CD4-positive, alpha-beta T cell treated with Interleukin-15 for 4 hours (primary cell): ENCODE results near the gene MID1.
"Not testable (repeated sequence)": the region's sequence is repeated elsewhere in the genome, so short reads cannot be mapped to it uniquely, and the experiment has no call there.

Experiments
- DNase-seq: peaks from one replicate; pipeline ENCODE4 v3.0.0-alpha.2; 2020; ENCODE audit warnings: low spot score

MID1 gene

DNA sequence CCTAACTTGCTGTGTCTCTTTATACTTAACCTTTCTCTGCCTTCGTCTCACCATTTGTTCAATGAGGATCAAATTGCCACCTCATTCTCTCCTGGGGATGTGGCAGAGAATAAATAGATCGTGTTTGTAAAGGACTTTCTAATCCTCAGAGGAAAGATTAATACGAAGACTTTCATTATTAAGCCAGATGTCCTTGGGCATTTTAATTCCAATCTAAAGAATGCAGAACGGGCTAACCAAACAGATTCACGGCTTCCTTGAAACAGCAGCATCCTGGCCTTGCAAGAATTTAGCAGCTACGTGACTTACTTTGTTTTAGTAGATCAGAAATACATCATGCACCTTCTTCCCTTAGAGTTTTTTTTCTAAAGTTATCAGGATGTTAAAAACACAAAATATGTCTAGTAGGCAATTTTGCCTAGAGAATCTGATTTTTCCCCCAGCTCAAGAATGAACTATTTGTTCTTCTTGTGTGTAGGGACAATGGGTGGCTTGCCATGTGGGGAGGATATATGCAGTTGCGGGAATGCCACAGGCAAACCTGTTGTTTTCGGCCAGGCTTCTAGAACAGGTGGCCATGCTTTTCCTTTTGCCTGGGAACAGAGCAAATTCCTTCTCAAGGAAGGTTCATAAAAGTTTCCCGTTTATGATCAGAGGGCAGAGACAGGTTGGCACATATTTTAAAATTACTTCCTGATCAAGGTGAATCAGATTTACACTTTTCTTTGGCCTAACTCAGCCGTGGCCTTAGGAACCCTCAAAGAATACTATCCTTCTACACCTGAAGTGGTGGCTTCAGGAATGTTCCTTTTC lies 3.0 kb downstream of the MID1 start:
- no peak for DNase-seq

DNA sequence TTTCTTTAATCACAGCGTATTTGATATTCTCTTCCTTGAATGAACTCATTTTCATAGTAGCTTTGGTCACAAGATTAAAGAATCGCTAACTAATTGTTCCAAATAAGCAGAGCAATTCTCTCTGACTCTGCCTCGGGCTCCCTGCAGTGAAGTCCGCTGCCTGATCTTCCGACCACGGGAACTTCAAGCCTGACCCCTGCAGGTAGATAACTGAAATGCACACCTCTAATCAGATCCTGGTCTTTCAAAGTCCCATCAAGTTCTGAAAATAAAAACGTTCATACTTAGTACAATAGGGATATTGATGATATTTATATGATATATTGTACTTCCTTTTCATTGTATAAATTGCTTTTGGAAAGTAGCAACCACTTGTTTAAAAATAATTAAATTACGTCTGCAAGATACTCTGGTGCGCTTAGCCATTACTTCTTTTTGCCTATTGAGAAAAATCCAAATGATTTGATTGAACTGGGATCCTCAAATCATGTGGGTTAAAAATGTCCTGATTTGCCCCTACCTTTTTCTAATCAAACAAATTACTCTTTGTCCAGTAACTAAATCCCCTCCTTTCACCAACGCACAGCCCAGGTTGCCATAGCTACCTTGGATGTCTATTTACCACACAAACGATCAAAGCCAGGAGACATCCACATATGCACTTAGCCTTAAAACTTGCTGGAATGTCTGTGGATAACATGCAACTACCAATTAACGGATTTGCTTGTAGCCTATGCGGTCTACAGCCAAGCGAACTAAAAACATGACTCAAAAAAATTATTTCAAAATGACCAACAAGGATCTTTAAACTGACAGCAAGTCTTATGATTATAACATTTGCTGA lies 4.2 kb downstream of the MID1 start:
- DNase-seq: no peak

DNA sequence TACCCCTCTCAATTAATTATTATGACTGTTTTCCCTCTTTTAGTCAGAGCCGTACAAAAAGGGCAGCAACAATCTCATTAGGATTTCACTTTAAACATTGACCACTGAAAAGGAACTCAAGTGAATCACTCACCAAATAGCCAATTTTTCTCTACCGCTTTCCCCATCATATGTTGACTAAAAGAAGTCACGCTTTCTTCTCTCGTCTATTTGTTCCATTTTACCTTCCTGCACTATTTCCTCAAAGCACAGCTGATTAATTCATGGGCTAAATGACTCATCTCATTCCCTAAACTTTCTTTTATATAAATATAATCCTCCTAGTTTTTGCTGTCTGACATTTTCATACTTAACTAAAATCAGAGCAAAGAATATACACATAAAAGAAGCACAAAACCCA lies 8.2 kb downstream of the MID1 start:
- DNase-seq: no peak

DNA sequence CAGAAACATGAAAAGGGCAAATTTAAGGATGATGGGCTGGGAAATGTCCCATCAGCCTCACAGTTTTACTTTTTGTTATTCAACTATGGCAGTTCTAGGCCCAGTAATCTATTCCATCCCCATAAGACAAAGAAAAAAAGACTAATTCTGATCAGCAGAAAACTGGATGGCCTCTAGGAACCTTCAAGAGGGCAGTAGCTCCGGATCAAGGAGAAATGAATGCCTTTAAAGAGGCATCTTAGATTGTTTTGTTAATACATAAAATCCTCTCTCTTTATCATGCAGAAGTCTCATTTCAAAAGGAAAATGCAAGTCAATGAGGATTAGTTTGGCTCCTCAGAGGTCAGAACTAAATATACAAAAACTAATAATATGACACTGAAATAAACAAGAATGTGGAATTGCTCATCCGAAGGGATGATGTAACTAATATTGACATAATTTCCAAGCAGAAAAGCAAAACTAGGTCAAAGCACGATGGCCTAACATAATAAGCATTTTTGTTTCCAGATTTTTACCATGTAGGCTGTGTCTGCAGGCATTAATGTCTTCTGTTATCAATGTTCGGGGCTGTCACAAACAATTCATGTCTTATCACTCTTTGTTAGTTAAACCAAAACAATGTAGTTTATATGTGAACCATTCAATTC lies 8.8 kb downstream of the MID1 start:
- DNase-seq: no peak

DNA sequence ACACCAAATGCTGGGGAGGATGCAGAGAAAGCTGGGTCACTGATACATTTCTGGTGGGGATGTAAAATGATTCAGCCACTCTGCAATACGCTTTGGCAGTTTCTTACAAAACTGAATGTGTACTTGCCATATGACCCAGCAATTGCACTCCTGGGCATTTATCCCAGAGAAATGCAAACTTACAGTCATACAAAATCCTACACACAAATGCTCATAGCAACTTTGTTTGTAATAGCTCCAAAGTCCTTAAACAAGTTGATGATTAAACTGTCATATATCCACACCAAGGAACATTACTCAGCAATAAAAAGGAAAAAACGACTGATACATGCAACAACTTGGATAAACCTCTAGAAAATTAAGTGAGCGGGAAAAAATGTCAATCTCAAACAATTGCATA lies 12.3 kb downstream of the MID1 start:
- DNase-seq: no peak

DNA sequence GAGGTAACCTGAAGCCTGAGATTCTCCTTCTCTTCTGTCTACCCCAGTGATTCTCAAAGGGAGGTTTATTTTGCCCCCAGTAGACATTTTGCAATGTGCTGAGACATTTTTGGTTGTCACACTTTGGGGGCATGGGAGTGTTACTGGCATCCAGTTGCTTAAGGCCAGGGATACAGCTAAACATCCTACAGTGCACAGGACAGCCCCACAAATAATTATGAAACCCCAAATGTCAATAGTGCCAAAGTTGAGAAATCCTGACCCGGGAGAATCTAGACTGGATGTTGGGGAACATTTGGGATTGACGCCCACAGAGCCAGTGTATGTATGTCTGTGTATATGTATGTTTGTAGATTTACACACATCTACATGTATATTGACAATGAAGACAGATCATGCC lies 13.2 kb downstream of the MID1 start:
- DNase-seq: no peak

DNA sequence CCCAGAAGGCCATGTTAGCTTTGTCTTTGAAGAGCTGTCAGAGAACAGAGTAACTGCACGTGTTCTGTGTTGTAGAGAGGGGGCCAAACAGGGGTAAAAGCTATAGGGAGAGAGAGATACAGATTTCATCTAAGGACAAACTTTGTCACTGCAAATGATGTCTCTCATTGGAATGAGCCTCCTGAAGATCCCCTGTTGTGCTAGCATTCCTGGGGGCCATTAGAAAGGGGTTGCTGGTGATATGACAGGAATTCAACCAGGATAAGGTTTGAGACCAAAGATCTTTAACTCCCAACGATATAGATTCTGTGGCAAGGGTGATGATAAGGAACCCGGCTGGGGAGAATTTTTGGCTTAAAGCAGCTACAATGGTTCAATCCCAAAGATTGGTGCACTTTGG lies 16.8 kb downstream of the MID1 start:
- no peak for DNase-seq

DNA sequence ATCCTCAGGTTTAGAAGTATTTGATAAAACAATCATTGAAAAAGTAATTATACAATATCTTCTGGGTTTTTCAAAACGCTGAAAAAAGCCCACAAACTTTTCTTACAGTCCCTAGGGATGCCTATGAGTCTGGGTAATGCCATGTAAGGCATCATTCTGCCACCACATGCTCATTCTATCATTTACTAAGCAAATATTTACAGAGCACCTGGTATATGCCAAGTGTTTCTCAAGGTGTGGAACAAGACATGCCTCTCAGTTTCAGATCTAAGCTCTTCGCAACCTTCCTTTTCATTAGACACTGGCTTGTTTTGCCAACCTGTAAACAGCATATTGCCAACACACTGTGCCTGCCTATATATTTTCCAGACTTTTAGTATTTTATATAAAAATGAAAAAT lies 17.7 kb downstream of the MID1 start:
- no peak for DNase-seq

DNA sequence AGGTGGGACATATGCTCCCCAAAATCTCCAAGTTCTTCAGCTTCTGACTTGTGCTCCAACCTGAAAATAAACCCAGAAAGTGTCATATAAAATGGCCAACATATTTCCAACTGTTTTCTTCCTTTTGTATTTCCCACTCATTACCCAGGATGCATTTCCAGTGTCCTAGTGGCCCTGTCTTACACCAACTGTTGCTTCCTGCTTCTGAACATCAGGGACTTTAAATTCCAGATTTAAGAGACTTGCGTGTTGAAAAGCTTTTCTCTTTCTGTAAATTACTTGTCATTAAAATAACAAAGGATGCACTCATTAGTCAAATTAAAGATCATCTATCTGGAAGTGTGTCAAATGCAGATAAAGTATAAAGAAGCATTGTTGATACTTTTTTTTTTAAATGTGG lies 19.9 kb downstream of the MID1 start:
- no peak for DNase-seq

DNA sequence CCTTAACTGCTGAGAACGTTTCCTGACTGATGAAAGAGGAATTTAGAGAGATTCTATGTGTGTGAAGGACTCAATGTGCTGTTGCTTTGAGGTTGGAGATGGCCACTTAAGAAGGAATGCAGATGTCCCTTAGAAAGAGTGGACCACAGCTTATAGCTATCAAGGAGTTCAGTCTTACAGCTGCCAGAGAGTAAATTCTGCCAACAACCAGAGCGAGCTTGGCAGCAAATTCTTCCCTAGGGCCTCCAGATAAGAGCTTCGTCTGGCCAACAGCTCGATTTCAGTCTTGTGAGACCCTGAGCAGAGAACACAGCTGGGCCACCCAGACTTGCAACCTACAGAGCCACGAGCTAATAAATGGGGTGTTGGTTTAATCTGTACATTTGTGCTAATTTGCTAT lies 21.8 kb downstream of the MID1 start:
- DNase-seq: no peak

DNA sequence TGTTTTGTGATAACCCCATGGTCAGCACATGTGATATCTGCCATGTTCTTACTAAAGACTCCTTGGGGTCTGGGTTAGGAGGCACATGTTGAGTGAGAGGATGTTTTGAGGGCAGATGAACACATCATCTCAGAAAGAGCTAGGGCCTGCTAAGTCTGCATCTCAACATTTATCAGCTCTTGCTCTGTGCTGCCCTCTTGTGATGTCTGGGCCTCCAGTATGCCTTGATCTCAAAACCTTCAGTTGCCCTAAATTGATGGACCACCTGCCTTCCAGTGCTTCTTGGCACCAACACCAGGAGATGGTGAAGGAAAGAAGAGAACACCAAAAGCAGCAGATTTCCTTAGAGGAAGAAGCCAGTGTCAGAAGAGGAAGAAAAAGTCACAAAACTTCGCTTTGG lies 22.5 kb downstream of the MID1 start:
- no peak for DNase-seq

DNA sequence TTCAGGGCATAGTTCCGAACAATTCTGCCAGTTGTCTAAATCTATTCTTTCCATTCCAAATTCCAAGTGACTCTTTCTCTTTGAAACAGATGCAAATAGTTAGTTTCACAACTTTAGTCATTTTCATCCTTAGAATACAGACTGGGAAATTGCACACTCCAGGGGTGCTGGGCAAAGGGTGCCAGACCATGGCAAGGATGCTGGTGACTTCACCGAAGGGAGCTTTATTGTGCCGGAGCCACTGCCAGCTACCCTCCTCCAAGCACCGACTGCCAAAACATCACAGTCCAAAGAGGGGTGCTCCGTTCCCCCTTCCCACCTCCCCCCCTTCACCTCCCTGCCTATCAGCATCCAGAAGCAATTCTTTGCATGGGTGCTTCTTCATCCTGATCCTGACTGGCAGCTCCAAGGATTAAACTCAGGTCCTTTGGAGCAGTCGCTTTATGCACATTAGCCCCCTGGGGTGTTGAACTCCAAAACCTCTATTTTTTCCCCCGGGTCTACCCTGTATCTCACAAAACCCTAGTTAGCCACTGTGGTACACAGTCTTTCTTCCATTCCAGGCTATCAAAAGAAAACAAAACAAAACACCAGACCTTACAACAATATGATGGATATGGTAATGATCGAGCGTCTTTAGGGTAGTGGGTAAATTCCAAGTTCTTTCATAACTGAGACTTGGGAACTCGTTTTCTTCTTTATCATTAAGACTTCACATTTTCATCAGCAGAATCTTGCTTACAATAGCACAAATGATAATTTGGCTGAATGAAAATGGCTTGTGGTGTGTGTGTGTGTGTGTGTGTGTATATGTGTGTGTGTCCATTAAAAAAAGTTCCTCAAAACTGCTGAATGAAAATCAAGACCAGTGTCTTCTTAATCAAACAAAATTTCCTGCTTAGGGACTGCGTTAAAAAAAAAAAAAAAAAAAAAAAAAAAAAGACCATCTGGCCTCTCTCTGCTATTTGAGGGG lies 28.7 kb downstream of the MID1 start:
- DNase-seq: no peak

DNA sequence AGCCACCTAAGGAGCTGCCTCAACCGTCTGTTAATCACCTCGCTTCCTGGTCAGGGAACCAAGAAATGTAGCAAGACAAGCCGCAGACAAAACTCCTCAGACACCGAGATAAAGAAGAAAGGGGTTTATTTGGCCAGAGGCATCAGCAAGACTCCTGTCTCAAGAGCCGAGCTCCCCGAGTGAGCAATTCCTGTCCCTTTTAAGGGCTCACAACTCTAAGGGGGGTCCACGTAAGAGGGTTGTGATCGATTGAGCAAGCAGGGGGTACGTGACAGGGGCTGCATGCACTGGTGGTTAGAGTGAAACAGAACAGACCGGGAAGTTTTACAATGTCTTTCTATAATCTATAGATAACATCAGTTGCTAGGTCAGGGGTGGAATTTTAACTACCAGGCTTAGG lies 30.6 kb downstream of the MID1 start:
- not testable (repeated sequence) for DNase-seq

DNA sequence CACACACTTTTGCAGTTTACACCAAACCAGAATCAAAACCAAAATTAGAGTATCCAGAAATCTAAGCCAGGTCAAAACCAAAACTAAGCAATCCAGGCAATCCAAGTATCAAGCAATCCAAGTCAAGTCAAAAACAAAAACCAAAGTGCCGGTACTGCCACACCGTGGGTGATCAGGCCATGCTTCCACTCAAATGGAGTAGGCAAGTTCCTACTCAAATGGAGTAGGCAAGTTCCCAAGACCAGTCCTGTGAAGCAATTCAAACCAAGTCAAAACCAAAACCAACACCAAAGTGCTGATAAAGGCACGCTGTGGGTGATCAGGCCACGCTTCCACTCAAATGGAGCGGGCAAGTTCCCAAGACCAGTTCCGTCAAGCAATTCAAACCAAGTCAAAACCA lies 31.3 kb downstream of the MID1 start:
- no peak for DNase-seq

DNA sequence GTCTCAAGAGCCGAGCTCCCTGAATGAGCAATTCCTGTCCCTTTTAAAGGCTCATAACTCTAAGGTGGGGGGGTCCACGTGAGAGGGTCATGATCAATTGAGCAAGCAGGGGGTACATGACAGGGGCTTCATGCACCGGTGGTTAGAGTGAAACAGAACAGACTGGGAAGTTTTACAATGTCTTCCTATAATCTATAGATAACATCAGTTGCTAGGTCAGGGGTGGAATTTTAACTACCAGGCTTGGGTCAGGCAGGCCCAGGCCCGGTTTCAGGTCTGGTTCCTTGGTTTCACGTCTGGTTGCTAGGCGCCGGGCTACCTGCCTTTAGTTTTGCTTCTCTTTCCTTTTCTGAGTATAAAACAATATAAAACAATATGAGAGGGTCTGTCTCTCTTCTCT lies 35.5 kb downstream of the MID1 start:
- not testable (repeated sequence) for DNase-seq

DNA sequence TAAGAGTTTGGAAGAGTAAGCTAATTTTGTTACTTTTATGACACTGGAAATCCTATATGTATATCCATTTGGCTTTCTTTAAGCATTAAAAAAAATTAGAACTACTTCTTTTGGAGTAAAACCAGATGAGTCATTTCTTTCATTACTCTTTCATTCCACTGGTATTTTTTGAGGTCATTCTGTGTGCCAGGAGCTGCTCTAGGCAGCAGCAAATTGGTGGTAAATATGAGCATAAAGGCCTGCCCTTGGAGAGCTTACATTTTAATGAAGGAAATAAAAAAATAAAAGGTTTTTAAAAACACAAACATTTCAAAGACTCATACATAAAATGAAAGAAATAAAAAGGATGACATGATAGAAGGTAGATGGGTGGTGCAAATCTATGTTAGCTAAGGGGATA lies 37.4 kb downstream of the MID1 start:
- DNase-seq: no peak

DNA sequence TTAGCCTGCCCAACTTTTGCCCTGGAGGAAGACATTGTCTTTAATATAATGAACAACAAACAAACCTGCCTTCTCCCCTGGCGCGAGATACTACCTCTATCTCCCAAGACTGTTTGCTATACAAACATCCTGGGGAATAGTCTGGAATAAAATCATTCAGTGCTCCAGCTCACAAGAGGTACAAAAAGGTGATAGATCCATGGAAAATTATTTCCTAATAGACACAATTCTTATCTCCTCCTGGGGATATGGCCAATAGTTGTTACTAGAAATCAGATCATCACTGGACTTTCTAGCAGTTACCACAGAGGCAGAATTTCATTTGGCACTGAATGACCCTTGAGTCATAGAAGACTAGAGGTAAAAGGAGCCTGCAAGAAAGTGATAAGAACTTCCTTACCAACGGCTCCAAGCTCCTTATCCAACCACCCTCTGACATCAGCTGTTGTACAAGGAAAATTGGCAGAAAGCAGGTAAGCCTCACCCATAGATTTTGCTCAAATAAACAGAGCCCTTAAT lies 38.1 kb downstream of the MID1 start:
- no peak for DNase-seq

DNA sequence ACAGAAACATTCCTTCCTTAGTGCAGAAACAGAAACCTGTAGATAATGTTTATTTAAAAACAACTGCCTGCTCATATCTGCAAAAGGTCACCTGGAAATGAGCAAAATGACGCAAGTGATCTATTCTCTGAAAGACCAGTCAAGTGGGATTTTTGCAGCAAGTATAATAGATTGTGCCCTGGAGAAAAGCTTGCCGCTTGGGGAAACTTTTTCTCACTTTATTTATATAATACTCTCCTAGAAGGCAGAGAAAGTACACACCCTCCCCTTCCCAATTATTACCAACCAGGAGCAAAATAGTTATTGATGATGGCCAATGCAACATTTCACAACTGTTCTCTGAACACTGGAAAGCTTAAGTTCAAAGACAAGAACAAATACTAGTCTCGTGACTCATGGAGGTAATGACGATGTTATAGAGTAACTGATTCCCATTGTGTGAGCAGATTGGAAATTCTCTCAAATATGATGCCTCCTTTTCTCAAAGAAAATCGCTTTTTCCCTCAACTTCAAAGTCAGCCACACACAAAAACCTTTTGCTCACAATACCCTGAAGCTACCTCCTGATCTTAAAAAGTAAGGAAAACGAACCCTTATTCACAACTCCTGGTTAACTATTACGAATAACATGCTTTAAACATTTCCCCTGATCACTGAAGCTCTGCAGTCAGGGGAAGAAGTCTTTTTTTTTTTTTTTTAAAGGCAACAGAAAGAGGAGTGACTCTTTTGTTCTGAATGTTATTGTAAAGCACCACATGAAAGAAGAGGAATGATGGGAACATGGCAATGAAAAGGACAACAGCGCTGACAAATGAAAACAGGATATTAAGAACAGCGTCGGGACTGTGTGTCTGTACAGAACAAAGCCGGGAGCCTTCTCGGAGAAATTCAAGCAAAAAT lies 41.0 kb downstream of the MID1 start:
- DNase-seq: no peak

DNA sequence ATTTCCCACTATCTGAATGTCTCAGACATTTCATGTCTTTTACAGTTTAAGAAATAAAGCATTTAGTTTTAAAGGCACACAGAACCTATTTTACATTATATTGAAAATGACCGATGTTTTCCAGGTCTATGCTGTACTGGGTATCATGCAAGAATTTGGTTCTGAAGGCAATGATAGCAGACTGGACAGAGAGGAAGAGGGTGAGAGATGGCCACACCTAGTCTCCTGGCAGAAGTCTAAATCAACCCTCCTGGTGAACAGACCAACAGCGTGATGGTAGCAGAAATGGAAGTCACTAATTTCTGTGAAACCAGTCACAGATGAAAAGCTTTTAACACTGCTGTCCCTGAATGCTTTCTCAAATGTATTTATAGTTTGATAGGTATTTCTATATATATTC lies 41.9 kb downstream of the MID1 start:
- DNase-seq: no peak

DNA sequence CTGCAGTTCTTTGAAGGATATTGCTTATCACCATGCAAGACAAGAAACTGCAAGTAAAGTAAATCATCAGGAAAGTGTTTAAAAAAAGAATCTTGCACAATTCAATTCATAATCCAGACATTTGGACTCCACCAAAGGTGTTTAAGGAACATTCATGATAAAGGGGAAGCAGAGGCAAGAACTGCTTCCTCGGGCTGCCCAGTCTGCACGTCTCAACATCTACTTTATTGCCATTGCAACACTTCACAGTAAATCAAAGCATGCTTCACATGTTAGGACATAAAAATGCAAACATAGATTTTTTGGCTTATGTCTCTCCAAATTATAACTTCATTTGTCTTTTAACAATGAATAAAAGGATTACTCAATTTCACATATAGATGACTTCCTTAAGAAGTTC lies 42.5 kb downstream of the MID1 start:
- no peak for DNase-seq
